ENCODE results near the gene FCHSD2. TPM values are rescaled to one million over a fixed set of nuclear protein-coding genes. Genes with fewer than 3 reads are reported as not detected.

FCHSD2 gene
- total RNA-seq, 4 donors from 2014 or later: 20.4 to 42.4 (median 26.4) TPM

GRCh38 chr11:72871119-72871518 is 271.0 kb downstream of the FCHSD2 start:
- WGBS: 63% methylated on average over 1 of the region's 1 CpG
- Histone ChIP-seq H3K4me1 (peaks cover 0 to 8% (median 7%) of the 10 kb centered on the region in 4 donors), H3K4me3 (no peak overlapping the region), H3K27me3 (no peaks in the 10 kb centered on the region), H3K9me3 (no peaks in the 10 kb centered on the region), H3K27ac (replicated peaks in 1 of 4) (no peak overlapping the region), H3K36me3 (peaks cover 0 to 8% (median 4%) of the 10 kb centered on the region in 4 donors)
- TF ChIP-seq POLR2AphosphoS5 (IDR thresholded peaks at IDR 0.05): no peak
- TF ChIP-seq POLR2A (IDR thresholded peaks at IDR 0.05; ENCODE audit: low read depth): no peak
- TF ChIP-seq CTCF (IDR thresholded peaks at IDR 0.05): no peak
- TF ChIP-seq EP300 (IDR thresholded peaks at IDR 0.05): no peak
- intact Hi-C loops (cut with DNase I): no loop called here
- no peak for DNase-seq (ENCODE audit: extremely low spot score)

- no peaks in the 10 kb centered on the region for H3K27me3 ChIP-seq
- no peaks in the 10 kb centered on the region for H3K9me3 ChIP-seq
- WGBS: 88% methylated on average over 4 of the region's 4 CpGs
- H3K27ac ChIP-seq (replicated peaks in 1 of 4): no peak overlapping the region
- no peak for DNase-seq (ENCODE audit: extremely low spot score)
- TF ChIP-seq EP300 (IDR thresholded peaks at IDR 0.05) (no peak), POLR2AphosphoS5 (IDR thresholded peaks at IDR 0.05) (no peak), POLR2A (IDR thresholded peaks at IDR 0.05; ENCODE audit: low read depth) (no peak), CTCF (IDR thresholded peaks at IDR 0.05) (no peak)
- no peak overlapping the region for H3K4me3 ChIP-seq
- peaks cover 12 to 21% (median 17%) of the 10 kb centered on the region in 4 donors for H3K4me1 ChIP-seq
- H3K36me3 ChIP-seq: peaks cover 0 to 8% (median 4%) of the 10 kb centered on the region in 4 donors
- intact Hi-C loops (cut with DNase I): no loop called here
Measured at GRCh38 chr11:72869831-72870230, 272.3 kb downstream of the FCHSD2 start.

GRCh38 chr11:72867970-72868369 is 274.1 kb downstream of the FCHSD2 start:
- H3K27me3 ChIP-seq: no peaks in the 10 kb centered on the region
- H3K36me3 ChIP-seq: peaks cover 0 to 8% (median 4%) of the 10 kb centered on the region in 4 donors
- WGBS: 98% methylated on average over 5 of the region's 5 CpGs
- H3K27ac ChIP-seq (replicated peaks in 1 of 4): no peak overlapping the region
- no peak for DNase-seq (ENCODE audit: extremely low spot score)
- H3K4me3 ChIP-seq: no peak overlapping the region
- TF ChIP-seq POLR2A (IDR thresholded peaks at IDR 0.05; ENCODE audit: low read depth) (no peak), POLR2AphosphoS5 (IDR thresholded peaks at IDR 0.05) (no peak), CTCF (IDR thresholded peaks at IDR 0.05) (no peak), EP300 (IDR thresholded peaks at IDR 0.05) (no peak)
- H3K9me3 ChIP-seq: no peaks in the 10 kb centered on the region
- intact Hi-C loops (cut with DNase I): no loop called here
- H3K4me1 ChIP-seq: peaks cover 23 to 33% (median 28%) of the 10 kb centered on the region in 4 donors

DNA sequence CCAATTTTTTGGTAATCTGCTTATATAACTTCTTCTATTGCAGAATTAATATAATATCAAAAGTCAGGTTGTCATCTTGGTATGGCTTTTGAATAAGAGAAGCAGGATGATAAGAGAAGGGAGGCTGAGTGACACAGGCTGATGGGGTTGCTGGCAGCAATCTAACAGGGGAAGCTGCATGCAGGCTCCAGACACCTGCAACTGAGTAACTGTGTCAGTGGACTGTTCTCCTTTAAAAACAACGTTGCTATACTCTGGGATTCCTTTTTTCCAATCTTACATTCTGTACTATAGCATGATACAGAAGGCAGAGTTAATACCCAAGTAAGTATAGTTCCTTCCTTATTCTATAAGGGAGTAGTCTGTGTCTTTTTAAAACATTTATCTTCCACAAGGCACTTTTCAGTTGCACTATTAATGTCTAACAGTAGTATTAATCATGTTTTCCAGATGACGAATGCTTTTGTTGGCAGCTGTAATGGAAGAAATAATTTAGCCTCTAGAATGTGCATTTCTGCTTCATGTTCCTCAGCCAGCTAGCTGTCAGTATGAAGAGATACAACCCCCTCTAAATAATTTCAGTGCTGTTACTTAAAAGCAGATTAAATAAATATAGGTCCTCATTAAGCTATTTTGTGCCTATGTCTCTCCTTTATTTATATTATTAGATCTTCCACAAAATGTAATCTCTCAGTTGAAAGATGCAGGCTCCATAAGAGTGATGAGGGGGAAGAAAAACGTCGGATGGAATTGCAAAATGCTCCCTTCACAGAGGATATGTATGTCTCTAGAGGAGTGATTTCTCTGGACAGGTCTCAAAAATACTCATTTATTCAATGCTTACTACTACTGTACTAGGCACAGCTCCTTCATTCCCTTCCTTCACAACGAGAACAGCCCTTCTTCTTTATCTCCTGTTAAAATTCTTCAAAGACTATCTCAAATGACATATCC is 277.1 kb downstream of the FCHSD2 start:
- no peaks in the 10 kb centered on the region for H3K27me3 ChIP-seq
- peaks cover 3 to 8% (median 6%) of the 10 kb centered on the region in 4 donors for H3K36me3 ChIP-seq
- TF ChIP-seq CTCF (IDR thresholded peaks at IDR 0.05) (no peak), EP300 (IDR thresholded peaks at IDR 0.05) (no peak), POLR2AphosphoS5 (IDR thresholded peaks at IDR 0.05) (no peak), POLR2A (IDR thresholded peaks at IDR 0.05; ENCODE audit: low read depth) (no peak)
- no peak overlapping the region for H3K4me3 ChIP-seq
- peaks cover 21 to 26% (median 22%) of the 10 kb centered on the region in 4 donors for H3K4me1 ChIP-seq
- DNase-seq (ENCODE audit: extremely low spot score): no peak
- WGBS: 16% methylated on average over 5 of the region's 5 CpGs
- no peaks in the 10 kb centered on the region for H3K9me3 ChIP-seq
- H3K27ac ChIP-seq (replicated peaks in 1 of 4): peak overlapping the region; percentile 3 to 47 (median 24)
- intact Hi-C loops (cut with DNase I): no loop called here
